Spleen (tissue), 11 donors: ENCODE results near the gene KAT6B. TPM values are rescaled to one million over a fixed set of nuclear protein-coding genes. Genes with fewer than 3 reads are reported as not detected.

Experiments
- DNase-seq: peaks from one replicate; pipeline ENCODE4 v3.0.0-alpha.2; 2020
- H3K27ac ChIP-seq, 8 donors: fragments of 200-600 bp; sonication (generic) in 7 of 8; 1 replicate in 4 of 8; 2 replicates in 4 of 8; pipeline versions ENCODE4 v1.5.0 to v1.8.0; 2016 to 2021; ENCODE audit warnings: inconsistent platforms in 4 of 8, mild to moderate bottlenecking in 4 of 8, moderate library complexity in 1 of 8
- H3K27me3 ChIP-seq, 7 donors: fragments of 200-600 bp; sonication (generic) in 6 of 7; replicated peaks in 1 of 7; 1 replicate in 4 of 7; 2 replicates in 3 of 7; pipeline versions ENCODE4 v1.5.0 to v1.8.0; 2016 to 2021; ENCODE audit warnings: inconsistent platforms in 3 of 7, mild to moderate bottlenecking in 1 of 7
- H3K36me3 ChIP-seq, 6 donors: fragments of 200-600 bp; sonication (generic) in 5 of 6; 1 replicate in 4 of 6; 2 replicates in 2 of 6; pipeline versions ENCODE4 v1.5.0 to v1.8.0; 2016 to 2021; ENCODE audit warnings: inconsistent platforms in 2 of 6
- H3K4me1 ChIP-seq, 6 donors: fragments of 200-600 bp; sonication (generic) in 5 of 6; 1 replicate in 3 of 6; 2 replicates in 3 of 6; pipeline versions ENCODE4 v1.5.0 to v1.8.0; 2016 to 2021; ENCODE audit warnings: inconsistent platforms in 3 of 6
- H3K4me3 ChIP-seq, 8 donors: fragments of 200-600 bp; sonication (generic) in 7 of 8; 1 replicate in 4 of 8; 2 replicates in 4 of 8; pipeline versions ENCODE4 v1.5.0 to v1.8.0; 2016 to 2021; ENCODE audit warnings: inconsistent platforms in 4 of 8, mild to moderate bottlenecking in 4 of 8, moderate library complexity in 2 of 8
- H3K9me3 ChIP-seq, 8 donors: fragments of 200-600 bp; sonication (generic) in 7 of 8; 1 replicate in 4 of 8; 2 replicates in 4 of 8; pipeline versions ENCODE4 v1.5.0 to v1.8.0; 2016 to 2021; ENCODE audit warnings: inconsistent platforms in 4 of 8
- CTCF ChIP-seq, 11 experiments: fragments of 200-600 bp in 7 of 11; fragments of 450-650 bp in 4 of 11; sonication (generic) in 4 of 11; IDR thresholded peaks in 8 of 11; conservative IDR thresholded peaks in 3 of 11; 1 replicate in 7 of 11; 2 replicates in 4 of 11; pipeline versions ENCODE4 v1.4.0 to v1.8.0; 2016 to 2021; ENCODE audit warnings: antibody characterized with exemption in 11 of 11, inconsistent platforms in 4 of 11, mild to moderate bottlenecking in 1 of 11
- POLR2A ChIP-seq, 3 donors: fragments of 450-650 bp; IDR thresholded peaks; one replicate each; pipeline ENCODE4 v1.5.1; 2017; ENCODE audit warnings: antibody characterized with exemption in 3 of 3, mild to moderate bottlenecking in 1 of 3
- POLR2AphosphoS5 ChIP-seq, 3 donors: sonication (generic); formaldehyde crosslinking; IDR thresholded peaks; one replicate each; pipeline ENCODE4 v1.5.1; 2017; ENCODE audit warnings: antibody characterized with exemption in 3 of 3
- WGBS, 5 donors: extraction: QIAGEN DNeasy Blood & Tissue Kit in 3 of 5; methylation state at CpG; one replicate each; pipeline versions ENCODE4 v1.1.5 to v1.1.7; 2013 to 2018; 5-methylcytosine and 5-hydroxymethylcytosine counted together
- intact Hi-C: fragments of 100-400 bp; cut with DNase I; formaldehyde crosslinking; loops from one replicate; pipeline ENCODE4 v1.15.0; 2023; ENCODE audit warnings: low total_unique reads
- polyA plus RNA-seq, 3 donors: library from polyadenylated mRNA; stranded (reverse); fragments of 200-250 nt; gene quantifications; one replicate each; pipeline ENCODE4 v1.2.1, GENCODE V29; 2013
- total RNA-seq, 7 donors: library from RNA; depleted of rRNA in 3 of 7; stranded (reverse); fragments of >200 nt in 3 of 7; fragmentation: NEBNext Ultra II Directional in 4 of 7; extraction: Animal tissue kit (Norgen Biotek cat#: 25700) in 4 of 7; gene quantifications; one replicate each; pipeline versions ENCODE4 v1.1.0 to v1.2.1, GENCODE V29; 2016 to 2021
- donor health status: healthy with polysubstance abuse.
- donor health status: DM: no; HTN: no; CAD: no; lungs with moderate emphysema.
- donor health status: DM: no; HTN: no; CAD: no.
- donor health status: Bipolar disorder and iron deficiency.
- donor health status: healthy.
- donor health status: DM: no; HTN: no; CAD: no.
- donor health status: DM: yes; HTN: yes; CAD: no.

KAT6B gene
- total and polyA plus RNA-seq, 10 donors: 2.9 to 61.0 (median 46.0) TPM

DNA sequence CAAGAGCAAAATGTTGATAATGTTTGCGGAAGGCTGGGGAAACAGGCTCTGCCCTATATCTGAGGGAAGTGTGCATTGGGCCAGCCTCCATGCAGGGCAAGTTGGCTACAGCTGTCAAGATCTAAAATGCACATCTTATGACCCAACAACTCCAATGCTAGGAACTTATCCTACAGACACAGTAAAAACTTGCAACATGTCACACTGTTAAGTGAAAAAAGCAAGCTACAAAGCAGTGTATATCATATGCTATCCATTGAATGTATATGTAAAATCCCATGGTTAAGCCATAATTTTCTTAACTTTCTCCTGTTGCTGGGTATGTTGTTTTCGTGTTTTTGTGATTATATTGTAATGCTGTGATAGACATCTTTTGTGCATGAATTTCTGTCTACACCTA, 16.3 kb upstream of the KAT6B start:
- Histone ChIP-seq H3K27me3 (no peaks in the 10 kb centered on the region), H3K9me3 (peaks cover 0 to 4% (median 0%) of the 10 kb centered on the region in 8 donors), H3K27ac (no peak overlapping the region), H3K4me1 (no peaks in the 10 kb centered on the region), H3K36me3 (no peaks in the 10 kb centered on the region), H3K4me3 (no peak overlapping the region)
- 87 to 99% (median 91%) methylated on average over 2 of the region's 2 CpGs for WGBS, 5 donors
- DNase-seq: no peak
- intact Hi-C loops: no loop called here
- TF ChIP-seq POLR2A (IDR thresholded peaks at IDR 0.05) (no peak), CTCF (IDR thresholded peaks at IDR 0.05 in 8 of 11, conservative IDR thresholded peaks at IDR 0.05 in 3 of 11) (no peak), POLR2AphosphoS5 (IDR thresholded peaks at IDR 0.05) (no peak)

GRCh38 chr10:74813381-74814259, 12.8 kb upstream of the KAT6B start:
- Histone ChIP-seq H3K9me3 (peaks cover 0 to 20% (median 7%) of the 10 kb centered on the region in 8 donors), H3K4me3 (no peak overlapping the region), H3K36me3 (no peaks in the 10 kb centered on the region), H3K27me3 (no peaks in the 10 kb centered on the region), H3K4me1 (no peaks in the 10 kb centered on the region), H3K27ac (no peak overlapping the region)
- no peak for DNase-seq
- WGBS, 5 donors: 59 to 79% (median 71%) methylated on average over 52 to 53 of the region's 53 CpGs
- TF ChIP-seq POLR2A (IDR thresholded peaks at IDR 0.05) (no peak), CTCF (IDR thresholded peaks at IDR 0.05 in 8 of 11, conservative IDR thresholded peaks at IDR 0.05 in 3 of 11) (no peak), POLR2AphosphoS5 (IDR thresholded peaks at IDR 0.05) (no peak)
- intact Hi-C loops: no loop called here

- intact Hi-C loops: no loop called here
- Histone ChIP-seq H3K4me3 (no peak overlapping the region), H3K27me3 (no peaks in the 10 kb centered on the region), H3K36me3 (no peaks in the 10 kb centered on the region), H3K9me3 (peaks cover 0 to 18% (median 7%) of the 10 kb centered on the region in 8 donors), H3K4me1 (no peaks in the 10 kb centered on the region), H3K27ac (no peak overlapping the region)
- DNase-seq: no peak
- no peak for TF ChIP-seq CTCF (IDR thresholded peaks at IDR 0.05 in 8 of 11, conservative IDR thresholded peaks at IDR 0.05 in 3 of 11)
- no peak for TF ChIP-seq POLR2A (IDR thresholded peaks at IDR 0.05)
- no peak for TF ChIP-seq POLR2AphosphoS5 (IDR thresholded peaks at IDR 0.05)
These were observed 11.6 kb upstream of the KAT6B start for GRCh38 chr10:74814797-74815196.

GRCh38 chr10:74816824-74817498, 9.4 kb upstream of the KAT6B start:
- DNase-seq: no peak
- no peaks in the 10 kb centered on the region for H3K36me3 ChIP-seq
- intact Hi-C loops: no loop called here
- H3K4me3 ChIP-seq: no peak overlapping the region
- H3K9me3 ChIP-seq: peaks cover 0 to 16% (median 7%) of the 10 kb centered on the region in 8 donors
- no peaks in the 10 kb centered on the region for H3K27me3 ChIP-seq
- no peak for TF ChIP-seq POLR2AphosphoS5 (IDR thresholded peaks at IDR 0.05)
- no peak for TF ChIP-seq POLR2A (IDR thresholded peaks at IDR 0.05)
- TF ChIP-seq CTCF (IDR thresholded peaks at IDR 0.05 in 8 of 11, conservative IDR thresholded peaks at IDR 0.05 in 3 of 11): no peak
- peaks cover 0 to 7% (median 4%) of the 10 kb centered on the region in 6 donors for H3K4me1 ChIP-seq
- 81 to 94% (median 87%) methylated on average over 4 of the region's 4 CpGs for WGBS, 5 donors
- H3K27ac ChIP-seq: no peak overlapping the region
